ENCODE data around the gene TFEC.

GRCh38 chr7:116075351-116076145 lies 45.0 kb upstream of the TFEC start:
- TF ChIP-seq CTCF (IDR thresholded peaks at IDR 0.05) (no peak), EZH2phosphoT487 (IDR thresholded peaks at IDR 0.05) (no peak), EZH2 (IDR thresholded peaks at IDR 0.05) (no peak)

Measured in neural progenitor cell (in vitro differentiated cells).